HG02588 (cell line): ENCODE measurements around the gene ANKRD13D.
"Not testable (repeated sequence)": the region's sequence is repeated elsewhere in the genome, so short reads cannot be mapped to it uniquely, and the experiment has no call there.

Experiments used
- ATAC-seq: cut with Tn5 transposase; IDR thresholded peaks from one replicate; pipeline ENCODE4 v1.9.1; 2021; ENCODE audit warnings: mild to moderate bottlenecking, moderate library complexity; ENCODE audit not compliant: unreplicated experiment

ANKRD13D gene

DNA sequence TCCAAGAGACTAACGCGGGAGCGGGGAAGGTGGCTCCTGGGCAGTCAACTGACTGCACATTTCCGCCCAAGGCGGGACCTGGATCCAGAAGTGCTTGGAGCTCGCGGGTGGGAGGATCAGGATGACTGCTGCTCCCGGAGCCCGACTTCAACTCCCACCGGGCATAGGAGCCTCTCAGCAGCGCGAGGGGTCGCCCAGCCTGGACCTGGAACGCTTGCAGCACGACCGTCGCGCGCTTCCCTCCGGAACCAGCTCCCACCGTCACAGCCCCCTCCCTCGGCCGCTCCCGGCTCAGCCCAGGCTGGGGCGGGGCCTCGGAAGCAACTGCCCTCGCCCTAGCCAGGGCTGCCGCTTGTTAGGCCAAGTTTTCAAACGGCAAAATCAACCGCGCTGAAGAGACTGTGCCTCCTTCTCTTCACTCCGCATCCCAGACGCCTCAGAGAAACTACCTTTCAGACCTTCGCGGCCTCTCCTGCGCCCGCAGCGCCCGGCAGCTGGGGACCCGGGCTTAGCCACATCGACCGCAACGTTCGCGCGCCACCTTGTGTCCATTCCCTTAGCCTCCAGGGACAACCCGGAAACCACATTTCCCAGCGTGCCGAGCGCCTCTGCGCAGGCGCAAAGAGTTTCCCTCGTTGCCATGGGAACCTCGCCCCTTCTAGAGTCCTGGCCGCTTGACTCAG is 28.2 kb downstream of the ANKRD13D start:
- ATAC-seq = peak; percentile 81

GRCh38 chr11:67317888-67318555 is 28.9 kb downstream of the ANKRD13D start:
- peak; percentile 8 for ATAC-seq

DNA sequence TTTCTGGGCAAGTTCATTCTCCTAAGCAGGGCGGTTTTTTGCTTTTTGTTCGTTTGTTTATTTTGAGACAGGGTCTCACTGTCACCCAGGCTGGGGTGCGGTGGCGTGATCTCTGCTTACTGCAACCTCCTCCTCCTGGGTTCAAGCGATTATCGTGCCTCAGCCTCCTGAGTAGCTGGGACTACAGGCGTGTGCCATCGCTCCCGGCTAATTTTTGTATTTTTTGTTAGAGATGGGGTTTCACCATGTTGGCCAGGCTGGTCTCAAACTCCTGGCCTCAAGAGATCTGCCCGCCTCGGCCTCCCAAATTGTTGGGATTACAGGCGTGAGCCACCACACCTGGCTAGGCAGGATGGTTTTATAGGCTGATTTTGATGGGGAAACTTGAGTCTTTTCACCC is 29.8 kb downstream of the ANKRD13D start:
- ATAC-seq = not testable (repeated sequence)

DNA sequence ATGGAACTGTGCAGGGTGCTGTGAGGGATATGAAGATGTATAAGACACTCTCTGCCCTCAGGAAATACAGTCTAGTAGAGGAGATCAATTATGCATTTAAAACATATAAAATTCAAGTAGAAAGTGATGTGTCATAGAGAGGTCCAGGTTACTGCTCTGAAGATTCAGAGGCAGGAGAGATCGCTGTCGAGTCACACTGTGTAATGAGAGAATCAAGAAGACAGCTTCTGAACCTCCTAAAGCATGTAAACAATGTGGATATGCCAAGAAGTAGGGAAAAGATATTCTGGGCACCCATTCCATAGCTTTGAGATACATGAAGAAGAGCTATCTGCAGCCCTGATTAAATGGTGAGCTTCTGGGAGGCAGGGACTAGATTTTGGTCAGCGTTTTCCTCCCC is 30.9 kb downstream of the ANKRD13D start:
- no peak for ATAC-seq

- ATAC-seq = no peak
These were observed 31.6 kb downstream of the ANKRD13D start for GRCh38 chr11:67320691-67321090.

DNA sequence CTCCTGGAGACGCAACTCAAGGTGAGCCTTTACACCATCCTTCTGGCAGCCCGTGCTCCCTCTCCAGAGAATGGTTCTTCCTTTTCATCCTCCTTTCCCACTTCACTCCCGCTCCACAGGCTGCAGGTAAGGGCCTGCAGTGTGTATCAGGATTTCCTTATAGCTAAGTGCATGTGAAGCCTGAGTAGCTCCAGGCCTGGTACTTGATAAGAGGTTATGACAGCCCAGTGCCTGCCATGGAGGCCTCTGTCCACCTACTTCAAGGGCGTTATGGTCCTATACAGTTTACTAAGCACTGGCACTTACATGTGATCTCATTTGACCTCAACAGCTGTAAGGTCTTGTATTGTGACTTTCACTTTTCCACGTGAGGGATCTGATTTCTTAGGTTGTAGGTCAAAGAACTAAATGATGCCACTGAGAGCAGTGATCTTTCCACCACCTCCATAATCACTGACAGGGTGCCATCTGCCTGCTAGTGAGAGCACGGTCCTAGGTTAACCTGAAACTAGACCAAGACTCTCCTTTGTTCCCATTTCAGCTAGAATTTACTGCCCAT is 32.3 kb downstream of the ANKRD13D start:
- ATAC-seq = no peak

DNA sequence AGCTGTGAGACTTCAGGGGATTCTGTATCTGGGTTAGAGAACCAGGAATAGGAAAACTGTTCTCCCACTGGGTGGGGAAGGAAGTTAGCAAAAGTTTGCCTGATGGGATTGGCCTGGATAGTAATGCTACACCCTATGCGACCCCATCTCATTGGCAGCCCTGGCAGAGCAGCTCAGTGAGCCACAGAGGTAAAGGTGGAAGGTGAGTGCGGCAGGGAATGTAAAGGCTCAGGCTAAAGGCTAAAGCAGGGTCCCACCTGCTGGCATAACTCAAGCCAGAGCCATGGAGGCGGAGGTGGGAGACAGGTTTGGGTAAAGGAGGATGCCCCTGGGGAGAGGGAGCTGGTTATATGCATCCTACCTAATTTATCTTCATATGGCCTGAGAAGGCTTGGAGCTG is 32.9 kb downstream of the ANKRD13D start:
- no peak for ATAC-seq

GRCh38 chr11:67323526-67323925 is 34.4 kb downstream of the ANKRD13D start:
- no peak for ATAC-seq

DNA sequence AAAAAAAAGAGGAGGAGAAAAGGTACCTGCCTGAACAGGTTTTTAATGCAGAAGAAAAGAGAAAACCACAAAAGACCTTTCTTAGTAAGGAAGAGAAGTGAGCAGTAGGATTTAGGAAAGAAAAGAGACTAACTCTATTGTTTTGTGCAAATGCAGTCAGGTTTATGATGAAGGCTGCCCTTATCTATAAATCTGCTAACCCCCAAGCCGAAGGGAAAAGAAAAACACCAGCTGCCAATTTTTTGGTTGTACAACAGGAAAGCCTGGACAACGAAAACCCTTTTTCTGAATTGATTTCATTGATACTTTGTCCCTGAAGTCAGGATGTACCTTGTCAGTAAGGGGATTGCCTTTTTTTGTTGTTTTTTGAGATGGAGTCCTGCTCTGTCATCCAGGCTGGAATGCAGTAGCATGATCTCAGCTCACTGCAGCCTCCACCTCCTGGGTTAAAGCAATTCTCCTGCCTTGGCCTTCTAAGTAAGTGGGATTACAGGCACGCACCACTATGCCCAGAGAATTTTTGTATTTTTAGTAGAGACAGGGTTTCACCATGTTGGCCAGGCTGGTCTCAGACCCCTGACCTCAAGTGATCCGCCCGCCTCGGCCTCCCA is 43.1 kb downstream of the ANKRD13D start:
- ATAC-seq = no peak

GRCh38 chr11:67337257-67337656 is 48.2 kb downstream of the ANKRD13D start:
- no peak for ATAC-seq

DNA sequence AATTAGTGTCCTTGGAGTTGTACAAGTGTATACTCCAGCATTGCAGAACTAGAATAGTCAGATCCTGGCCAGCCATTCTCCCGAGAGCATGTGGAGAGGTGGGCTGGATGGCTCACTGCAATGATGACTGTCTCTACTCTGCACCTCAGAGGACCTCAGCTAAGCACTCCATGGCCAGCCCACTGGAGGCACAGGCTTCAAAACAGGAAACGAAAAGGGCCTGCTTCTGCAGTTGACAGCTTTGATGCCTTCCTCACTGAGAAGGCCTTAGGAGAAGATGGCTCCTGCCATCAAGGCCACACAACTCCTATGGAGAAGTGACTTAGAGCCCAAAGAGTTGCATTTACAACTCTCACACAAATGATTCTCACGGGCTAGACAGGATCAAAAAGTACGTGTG is 55.2 kb downstream of the ANKRD13D start:
- no peak for ATAC-seq

DNA sequence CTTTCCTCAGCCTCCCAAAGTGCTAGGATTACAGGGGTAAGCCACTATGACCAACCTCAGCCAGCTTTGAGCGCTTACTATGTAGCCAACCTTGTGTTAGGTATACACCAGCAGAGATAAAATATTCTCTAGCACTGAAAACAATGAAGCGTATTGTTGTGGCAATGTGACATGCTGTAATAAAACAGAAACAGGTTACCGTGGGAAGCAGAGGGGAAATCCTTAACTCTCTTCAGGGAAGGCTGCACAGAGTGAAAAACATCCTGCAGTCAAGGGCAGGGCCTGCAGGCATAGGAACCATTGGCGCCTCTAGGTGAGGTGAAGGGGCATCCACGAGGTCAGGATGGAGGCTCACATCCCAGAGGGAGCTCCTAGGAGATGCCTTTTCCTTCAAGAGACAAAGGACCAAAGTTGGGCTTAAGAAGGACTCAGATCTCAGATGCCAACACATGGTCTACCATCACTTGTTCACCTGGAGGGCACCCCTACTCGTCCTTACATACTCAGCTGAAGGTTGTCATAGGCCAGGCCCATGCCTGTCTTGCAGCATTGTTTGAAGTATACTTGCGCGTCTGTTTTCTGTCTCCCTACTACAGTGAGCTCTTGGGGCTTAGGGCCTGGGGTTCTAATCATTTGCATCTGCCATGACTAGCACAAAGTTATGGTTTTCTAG is 56.3 kb downstream of the ANKRD13D start:
- no peak for ATAC-seq

GRCh38 chr11:67345920-67346819 is 57.1 kb downstream of the ANKRD13D start:
- no peak for ATAC-seq

DNA sequence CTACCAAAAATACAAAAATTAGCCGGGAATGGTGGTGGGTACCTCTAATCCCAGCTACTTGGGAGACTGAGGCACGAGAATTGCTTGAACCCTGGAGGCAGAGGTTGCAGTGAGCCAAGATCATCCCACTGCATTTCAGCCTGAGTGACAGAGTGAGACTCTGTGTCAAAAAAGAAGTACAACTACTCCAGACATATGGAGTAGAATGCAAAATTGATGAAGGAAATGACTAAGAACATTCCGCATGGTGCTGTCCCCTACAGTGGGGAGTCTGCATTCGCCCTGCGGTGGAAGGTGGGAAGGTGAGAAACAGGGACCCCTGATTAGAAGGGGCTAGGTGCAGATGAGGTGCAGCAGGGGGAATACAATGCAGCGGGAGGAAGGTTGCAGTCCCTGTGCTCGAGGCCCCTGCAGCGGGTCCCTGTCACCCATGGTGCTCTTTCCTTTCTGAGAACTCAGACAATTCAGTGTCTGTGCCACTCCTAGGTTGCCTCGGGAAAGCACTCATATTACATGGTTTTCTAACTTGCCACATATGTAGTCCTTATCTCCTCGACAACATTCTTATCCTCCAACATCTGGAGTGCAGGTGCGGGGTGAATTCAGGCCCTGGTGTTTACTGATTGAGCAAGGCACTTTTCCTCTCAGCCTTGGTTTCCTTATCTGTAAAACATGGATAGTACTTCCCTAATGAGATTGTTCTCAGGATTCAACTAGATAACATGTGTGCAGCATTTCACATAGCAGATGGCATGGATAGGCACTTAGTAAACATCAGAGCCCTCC is 59.1 kb downstream of the ANKRD13D start:
- ATAC-seq = no peak

GRCh38 chr11:67349036-67349435 is 59.9 kb downstream of the ANKRD13D start:
- no peak for ATAC-seq

DNA sequence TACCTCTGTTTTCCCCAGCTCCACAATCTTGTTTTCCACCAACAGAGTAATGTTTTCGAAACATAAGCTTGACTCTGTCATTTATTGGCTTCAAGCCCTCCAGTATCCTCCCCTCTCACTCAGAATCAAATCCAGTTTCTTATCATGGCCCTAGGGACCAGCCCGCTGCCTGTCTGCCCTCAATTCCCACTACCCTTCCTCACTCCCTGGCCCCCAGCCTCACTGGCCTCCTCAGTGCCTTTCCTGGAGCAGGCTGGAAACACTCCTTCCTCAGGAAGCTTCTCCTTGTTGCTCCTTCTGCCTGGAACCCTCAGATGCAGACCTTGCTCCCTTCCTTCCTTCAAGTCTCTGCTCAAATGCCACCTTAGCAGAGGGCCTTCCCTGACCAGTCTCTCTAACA is 60.4 kb downstream of the ANKRD13D start:
- no peak for ATAC-seq

- no peak for ATAC-seq
These were observed 60.9 kb downstream of the ANKRD13D start for GRCh38 chr11:67349928-67350465.

DNA sequence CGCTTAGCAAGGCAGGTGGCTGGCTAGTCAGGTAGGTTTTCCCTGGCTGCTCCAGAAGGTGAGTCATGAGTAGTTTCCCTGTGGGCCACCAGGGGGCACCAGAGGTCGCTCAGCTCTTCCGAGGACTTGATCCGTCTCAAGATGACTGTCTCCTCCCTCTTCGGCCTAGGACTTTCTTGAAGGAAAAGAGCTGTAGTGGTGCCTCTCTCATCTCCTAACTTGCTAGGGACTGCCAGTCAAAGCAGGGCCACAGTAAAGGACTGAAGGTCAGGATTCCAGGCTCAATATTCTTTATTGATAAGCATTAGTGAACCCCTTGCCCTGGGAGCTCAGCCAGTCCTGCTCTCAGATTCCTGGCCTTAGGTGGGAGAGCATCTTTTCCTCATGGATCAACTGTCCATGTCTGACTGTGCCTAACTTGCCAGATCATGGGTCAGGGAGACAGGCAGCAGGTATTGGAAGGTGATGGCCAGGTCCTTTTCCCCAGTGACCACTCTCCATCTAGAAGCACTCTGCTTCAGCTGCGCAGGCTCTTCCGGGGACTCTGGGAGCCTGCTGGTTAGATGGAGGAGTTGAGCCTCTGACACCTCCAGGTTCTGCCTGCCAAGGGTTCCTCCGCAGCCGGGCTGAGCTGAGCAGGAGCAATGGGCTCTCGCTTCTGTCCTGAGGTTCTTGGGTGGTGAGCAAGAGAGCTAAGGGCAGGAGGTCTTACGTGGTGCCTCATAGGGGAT is 62.3 kb downstream of the ANKRD13D start:
- no peak for ATAC-seq
